ENCODE data around the gene PRDX1. TPM values are rescaled to one million over a fixed set of nuclear protein-coding genes. Genes with fewer than 3 reads are reported as not detected.

The PRDX1 gene
- total RNA-seq, 1 experiment from 2014 or later: 637 TPM

- BruUV-seq (replicated peaks): no TSS peak
- TF ChIP-seq CTCF (IDR thresholded peaks at IDR 0.05; ENCODE audit: insufficient read depth in 1 of 2, low read depth in 1 of 2, low read length in 1 of 2, severe bottlenecking in 1 of 2, unreplicated experiment in 1 of 2): peak; percentile 71 to 73
- Mint-ChIP-seq H3K4me1 (ENCODE audit: low read depth, unreplicated experiment) (peaks cover 32% of the 10 kb centered on the region), H3K4me3 (ENCODE audit: unreplicated experiment) (no peak overlapping the region), H3K9me3 (ENCODE audit: unreplicated experiment) (no peaks in the 10 kb centered on the region), H3K27me3 (ENCODE audit: insufficient read depth, unreplicated experiment) (no peaks in the 10 kb centered on the region), H3K27ac (ENCODE audit: unreplicated experiment) (peak overlapping the region; percentile 82), H3K36me3 (ENCODE audit: insufficient read depth, unreplicated experiment) (peaks cover 99% of the 10 kb centered on the region)
- Histone ChIP-seq H3K4me3 (ENCODE audit: low read depth, low read length) (no peak overlapping the region), H3K4me1 (peaks cover 50% of the 10 kb centered on the region), H3K36me3 (ENCODE audit: control insufficient read depth, insufficient read depth, low read length) (no peaks in the 10 kb centered on the region; the same call in none of the 2 replicates), H3K9me3 (no peaks in the 10 kb centered on the region), H3K27me3 (replicated peaks; ENCODE audit: control insufficient read depth, insufficient read depth, low read length) (no peaks in the 10 kb centered on the region)
- intact Hi-C loops (cut with micrococcal nuclease; ENCODE audit: unreplicated experiment): loop anchor here (1.0 kb wide), 1 partner anchor 58 kb away; no protein-coding TSS in a partner anchor
- peak; percentile 84 for DNase-seq
- ChIA-PET CTCF (interaction anchor here (0.9 to 2.1 kb wide), 2 partner anchors 9 to 57 kb away, joined by 3 to 14 read pairs; partner anchors contain the start of gene PRDX1), POLR2A (interaction anchor here (0.5 to 1.5 kb wide), 3 partner anchors 9 to 13 kb away, joined by 3 to 4 read pairs (median 4); partner anchors contain the start of genes CCDC163 and PRDX1)
These were observed 9.0 kb downstream of the PRDX1 start for GRCh38 chr1:45512641-45513054.

- Histone ChIP-seq H3K4me1 (peaks cover 36% of the 10 kb centered on the region), H3K27me3 (replicated peaks; ENCODE audit: control insufficient read depth, insufficient read depth, low read length) (no peaks in the 10 kb centered on the region), H3K36me3 (ENCODE audit: control insufficient read depth, insufficient read depth, low read length) (no peaks in the 10 kb centered on the region; the same call in none of the 2 replicates), H3K4me3 (ENCODE audit: low read depth, low read length) (no peak overlapping the region), H3K9me3 (no peaks in the 10 kb centered on the region)
- H3K27ac Mint-ChIP-seq (ENCODE audit: unreplicated experiment): no peak overlapping the region
- intact Hi-C loops (cut with micrococcal nuclease; ENCODE audit: unreplicated experiment): no loop called here
- H3K4me3 Mint-ChIP-seq (ENCODE audit: unreplicated experiment): no peak overlapping the region
- H3K4me1 Mint-ChIP-seq (ENCODE audit: low read depth, unreplicated experiment): peaks cover 32% of the 10 kb centered on the region
- no TSS peak for BruUV-seq (replicated peaks)
- no peak for DNase-seq
- H3K27me3 Mint-ChIP-seq (ENCODE audit: insufficient read depth, unreplicated experiment): no peaks in the 10 kb centered on the region
- no peaks in the 10 kb centered on the region for H3K9me3 Mint-ChIP-seq (ENCODE audit: unreplicated experiment)
- CTCF ChIA-PET: interaction anchor here (0.6 kb wide), 1 partner anchor 67 kb away, joined by 4 read pairs; no protein-coding TSS in a partner anchor
- POLR2A ChIA-PET: no interaction called here
- H3K36me3 Mint-ChIP-seq (ENCODE audit: insufficient read depth, unreplicated experiment): peaks cover 92% of the 10 kb centered on the region
- TF ChIP-seq CTCF (IDR thresholded peaks at IDR 0.05; ENCODE audit: insufficient read depth in 1 of 2, low read depth in 1 of 2, low read length in 1 of 2, severe bottlenecking in 1 of 2, unreplicated experiment in 1 of 2): no peak
These were observed 10.6 kb downstream of the PRDX1 start for GRCh38 chr1:45510972-45511527.

- H3K4me3 Mint-ChIP-seq (ENCODE audit: unreplicated experiment): no peak overlapping the region
- peaks cover 85% of the 10 kb centered on the region for H3K36me3 Mint-ChIP-seq (ENCODE audit: insufficient read depth, unreplicated experiment)
- no peaks in the 10 kb centered on the region for H3K27me3 Mint-ChIP-seq (ENCODE audit: insufficient read depth, unreplicated experiment)
- CTCF ChIA-PET: interaction anchor here (0.7 kb wide), 1 partner anchor 1490 kb away, joined by 3 read pairs; no protein-coding TSS in a partner anchor
- no peaks in the 10 kb centered on the region for H3K9me3 Mint-ChIP-seq (ENCODE audit: unreplicated experiment)
- H3K4me1 Mint-ChIP-seq (ENCODE audit: low read depth, unreplicated experiment): peaks cover 27% of the 10 kb centered on the region
- peaks cover 31% of the 10 kb centered on the region for H3K4me1 ChIP-seq
- intact Hi-C loops (cut with micrococcal nuclease; ENCODE audit: unreplicated experiment): no loop called here
- no peak overlapping the region for H3K27ac Mint-ChIP-seq (ENCODE audit: unreplicated experiment)
- no peaks in the 10 kb centered on the region; the same call in none of the 2 replicates for H3K36me3 ChIP-seq (ENCODE audit: control insufficient read depth, insufficient read depth, low read length)
- H3K4me3 ChIP-seq (ENCODE audit: low read depth, low read length): no peak overlapping the region
- TF ChIP-seq CTCF (IDR thresholded peaks at IDR 0.05; ENCODE audit: insufficient read depth in 1 of 2, low read depth in 1 of 2, low read length in 1 of 2, severe bottlenecking in 1 of 2, unreplicated experiment in 1 of 2): no peak
- no TSS peak for BruUV-seq (replicated peaks)
- DNase-seq: no peak
- POLR2A ChIA-PET: no interaction called here
- no peaks in the 10 kb centered on the region for H3K9me3 ChIP-seq
- no peaks in the 10 kb centered on the region for H3K27me3 ChIP-seq (replicated peaks; ENCODE audit: control insufficient read depth, insufficient read depth, low read length)
These were observed 11.4 kb downstream of the PRDX1 start for GRCh38 chr1:45510036-45510971.
